Epithelial cell of proximal tubule (primary cell): Measurements from ENCODE around the gene CD200. TPM values are rescaled to one million over a fixed set of nuclear protein-coding genes. Genes with fewer than 3 reads are reported as not detected.
A peak's percentile ranks its signal among the peaks of the same experiment; 100 is the strongest.

Experiments
- DNase-seq: peaks from one replicate; pipeline ENCODE4 v3.0.0-alpha.2; 2011; ENCODE audit warnings: low read depth
- H3K4me3 ChIP-seq: 2 replicates; pipeline ENCODE4 v1.5.1; 2011; ENCODE audit warnings: low read depth, mild to moderate bottlenecking, low read length
- total RNA-seq: library from RNA; depleted of rRNA; stranded (reverse); fragments of >200 nt; gene quantifications from 2 replicates; pipeline ENCODE4 v1.2.3, GENCODE V29; 2015
- TF ChIP-seq, protein P1 (sequence below): conservative IDR thresholded peaks from 2 replicates; pipeline ENCODE4 v1.5.1; 2012; ENCODE audit warnings: low read depth, mild to moderate bottlenecking, low read length

The CD200 gene
- total RNA-seq, 1 donor from 2014 or later, result 3.8 TPM

DNA sequence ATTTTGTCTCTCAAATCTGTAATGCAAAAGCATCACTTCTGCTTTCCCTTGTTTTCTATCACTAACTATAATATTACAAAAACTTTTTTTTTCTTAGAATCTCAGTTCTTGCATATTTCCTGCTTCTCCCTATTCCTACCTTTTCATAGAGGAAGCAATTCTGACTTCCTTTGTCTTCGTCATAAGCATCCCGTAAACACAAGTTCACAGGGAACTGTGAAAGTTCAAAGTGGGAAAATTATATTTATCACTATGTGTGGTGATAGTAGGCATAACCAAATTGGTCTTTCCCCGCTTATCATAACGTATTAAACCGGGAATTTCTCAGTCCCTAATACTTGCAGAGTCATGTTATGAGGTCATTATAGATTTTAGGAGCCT is 22.3 kb downstream of the CD200 start:
- TF ChIP-seq, protein P1, sequence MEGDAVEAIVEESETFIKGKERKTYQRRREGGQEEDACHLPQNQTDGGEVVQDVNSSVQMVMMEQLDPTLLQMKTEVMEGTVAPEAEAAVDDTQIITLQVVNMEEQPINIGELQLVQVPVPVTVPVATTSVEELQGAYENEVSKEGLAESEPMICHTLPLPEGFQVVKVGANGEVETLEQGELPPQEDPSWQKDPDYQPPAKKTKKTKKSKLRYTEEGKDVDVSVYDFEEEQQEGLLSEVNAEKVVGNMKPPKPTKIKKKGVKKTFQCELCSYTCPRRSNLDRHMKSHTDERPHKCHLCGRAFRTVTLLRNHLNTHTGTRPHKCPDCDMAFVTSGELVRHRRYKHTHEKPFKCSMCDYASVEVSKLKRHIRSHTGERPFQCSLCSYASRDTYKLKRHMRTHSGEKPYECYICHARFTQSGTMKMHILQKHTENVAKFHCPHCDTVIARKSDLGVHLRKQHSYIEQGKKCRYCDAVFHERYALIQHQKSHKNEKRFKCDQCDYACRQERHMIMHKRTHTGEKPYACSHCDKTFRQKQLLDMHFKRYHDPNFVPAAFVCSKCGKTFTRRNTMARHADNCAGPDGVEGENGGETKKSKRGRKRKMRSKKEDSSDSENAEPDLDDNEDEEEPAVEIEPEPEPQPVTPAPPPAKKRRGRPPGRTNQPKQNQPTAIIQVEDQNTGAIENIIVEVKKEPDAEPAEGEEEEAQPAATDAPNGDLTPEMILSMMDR, result no peak
- no peak for DNase-seq
- no peak overlapping the region for H3K4me3 ChIP-seq

DNA sequence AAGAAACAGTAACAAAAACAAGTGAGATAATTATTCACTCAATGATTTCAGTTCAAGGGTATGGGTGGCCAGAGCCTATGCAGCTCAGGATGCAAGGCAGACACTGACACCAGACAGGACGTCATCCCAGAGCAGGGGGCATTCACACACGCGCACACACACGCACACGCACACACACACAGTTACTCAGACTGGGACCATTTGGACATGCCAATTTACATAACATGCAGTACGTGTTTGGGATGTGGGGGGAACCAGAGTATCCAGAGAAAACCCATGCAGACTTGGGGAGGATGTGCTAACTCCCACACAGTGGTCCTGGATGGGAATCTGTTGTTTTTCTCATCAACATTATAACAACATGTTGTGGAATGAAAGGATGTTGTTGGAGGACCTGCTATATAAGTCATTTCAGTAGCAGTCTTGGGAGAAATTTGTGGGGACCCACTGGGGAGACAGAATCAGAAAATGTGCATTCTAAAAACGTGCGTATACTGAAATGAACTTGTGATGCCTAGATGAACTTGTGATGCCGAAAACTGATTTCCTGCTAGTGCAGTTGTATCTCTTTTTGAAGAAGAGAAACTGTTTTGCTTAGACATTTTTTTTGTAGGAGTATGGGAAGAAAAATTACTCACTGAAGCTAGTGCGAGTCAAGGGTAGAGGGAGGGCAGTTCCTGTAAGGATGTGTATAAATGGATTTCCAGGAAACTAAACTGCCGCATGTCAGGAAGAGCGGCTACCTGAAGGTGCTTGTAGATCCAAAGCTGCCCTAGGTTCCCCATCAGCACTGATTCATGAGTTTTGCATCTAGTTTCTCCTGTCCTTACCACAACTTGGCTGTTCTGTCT is 25.2 kb downstream of the CD200 start:
- no peak overlapping the region for H3K4me3 ChIP-seq
- TF ChIP-seq, protein P1, result no peak
- no peak for DNase-seq

DNA sequence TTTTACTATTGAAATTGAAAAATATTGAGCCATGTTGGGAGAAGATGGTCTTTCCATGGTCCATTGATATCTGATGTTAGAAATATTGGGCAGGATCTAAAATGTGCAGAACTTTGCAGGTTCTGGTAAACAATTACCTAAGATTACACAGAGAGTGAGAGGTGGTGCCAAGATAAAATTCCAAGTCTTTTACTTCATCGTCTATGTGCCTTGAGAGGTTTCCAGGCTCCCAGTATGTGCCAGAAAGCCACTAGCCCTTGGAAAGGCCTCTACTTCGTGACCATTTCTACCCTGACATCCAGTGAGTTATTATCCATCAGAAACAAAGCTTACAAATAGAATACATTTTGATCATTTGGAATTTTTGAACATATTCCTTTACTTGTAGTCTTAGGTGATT is 27.6 kb downstream of the CD200 start:
- no peak overlapping the region for H3K4me3 ChIP-seq
- peak; percentile 45 for DNase-seq

DNA sequence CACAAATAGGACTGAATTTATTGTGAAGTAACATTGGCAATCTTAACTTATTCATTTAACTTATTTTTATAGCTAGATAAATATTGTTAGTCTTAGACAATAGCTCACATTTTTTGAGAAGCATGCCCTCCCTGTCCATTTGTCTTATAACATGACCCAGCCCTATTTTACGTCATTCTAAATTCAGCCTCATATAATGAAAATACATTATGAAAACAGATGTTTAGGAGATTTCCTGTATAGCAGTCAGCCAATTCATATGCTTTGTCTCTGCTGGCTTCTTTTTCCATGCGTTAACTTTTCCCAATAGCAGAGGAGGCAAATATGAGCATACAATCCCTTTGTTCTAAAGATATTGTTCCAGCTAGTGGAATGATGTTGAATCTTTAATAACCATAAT is 29.3 kb downstream of the CD200 start:
- TF ChIP-seq, protein P1, result no peak
- H3K4me3 ChIP-seq, result no peak overlapping the region
- no peak for DNase-seq

More for the DNA sequence above, 27.6 kb downstream of the CD200 start:
- TF ChIP-seq, protein P1, result no peak

DNA sequence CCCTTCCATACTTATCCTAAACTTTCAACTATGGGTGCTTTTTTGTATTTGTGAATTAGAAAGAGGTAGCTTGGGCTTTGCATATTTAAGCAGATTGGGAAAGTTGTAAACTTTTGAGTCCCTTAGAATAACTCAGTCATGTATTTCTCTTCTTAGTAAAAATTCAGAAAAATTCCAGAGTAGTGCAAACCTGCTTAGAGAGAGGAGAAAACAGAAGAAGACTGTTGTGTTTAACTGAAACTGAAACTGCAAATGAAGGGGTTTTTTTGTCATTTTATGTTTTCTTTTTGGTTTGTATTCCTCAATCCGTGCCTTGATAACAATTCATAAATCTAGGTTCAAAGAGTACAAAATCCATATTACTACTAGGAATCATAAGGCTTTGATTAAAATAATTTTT is 31.3 kb downstream of the CD200 start:
- no peak overlapping the region for H3K4me3 ChIP-seq
- TF ChIP-seq, protein P1, result no peak
- DNase-seq, result no peak

DNA sequence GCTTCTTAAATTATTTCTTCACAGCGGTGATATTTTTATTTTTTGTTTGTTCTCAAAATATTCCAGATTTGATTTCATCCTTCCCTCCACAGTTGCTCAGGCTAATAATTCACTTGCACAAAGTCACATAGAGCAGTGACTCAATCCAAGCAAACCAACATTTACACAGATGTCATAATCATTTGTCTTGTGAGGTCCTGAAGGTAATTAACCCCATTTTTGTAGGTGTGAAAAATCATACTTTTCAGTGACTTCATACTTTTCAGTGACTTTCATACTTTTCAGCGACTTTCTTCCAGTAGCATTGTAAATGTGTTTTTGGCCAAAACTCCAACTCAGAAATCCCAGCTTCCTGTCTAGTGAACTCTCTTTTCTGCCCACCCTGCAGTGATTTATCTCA is 32.1 kb downstream of the CD200 start:
- no peak for DNase-seq
- TF ChIP-seq, protein P1, result no peak
- no peak overlapping the region for H3K4me3 ChIP-seq

DNA sequence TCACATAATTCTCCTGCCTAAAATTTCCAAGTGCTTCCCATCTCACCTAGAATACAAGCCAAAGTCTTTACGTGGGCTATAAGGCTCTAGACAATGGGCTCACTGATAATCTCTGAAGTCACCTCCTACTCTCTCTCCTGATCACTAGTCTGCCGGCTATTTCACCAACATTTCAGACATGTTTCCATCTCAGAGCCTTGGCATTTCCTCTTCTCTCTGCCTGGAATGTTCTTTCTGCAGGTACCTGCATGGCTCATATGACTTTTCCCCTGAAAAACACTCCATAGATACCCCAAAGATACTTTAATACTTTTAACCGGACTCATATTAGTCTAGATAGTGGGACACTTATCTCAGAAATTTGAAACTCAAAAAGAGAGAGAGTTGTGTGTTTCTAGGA is 32.7 kb downstream of the CD200 start:
- H3K4me3 ChIP-seq, result no peak overlapping the region
- no peak for DNase-seq
- TF ChIP-seq, protein P1, result no peak
